PFSK-1 (cell line): ENCODE data around the gene SORBS2.

Source experiments
- FOXP2 ChIP-seq: optimal IDR thresholded peaks from 2 replicates; pipeline ENCODE3; 2011; ENCODE audit warnings: borderline replicate concordance, control low read depth, inconsistent platforms; ENCODE audit not compliant: insufficient read depth; ENCODE audit errors: extremely low read length, extremely low read depth
- POLR2AphosphoS5 ChIP-seq: IDR thresholded peaks from 2 replicates; pipeline ENCODE4 v1.6.1; 2012; ENCODE audit warnings: low read depth, mild to moderate bottlenecking, control low read depth, low read length, moderate library complexity
- REST ChIP-seq, 2 experiments: IDR thresholded peaks; 2 replicates each; pipeline versions ENCODE4 v1.6.1 to v1.8.0; 2011 to 2012; ENCODE audit warnings: low read depth in 2 of 2, low read length in 2 of 2, control low read depth in 1 of 2, inconsistent platforms in 1 of 2, mild to moderate bottlenecking in 1 of 2, moderate library complexity in 1 of 2; ENCODE audit not compliant: insufficient read depth in 1 of 2
- TAF1 ChIP-seq: IDR thresholded peaks from 2 replicates; pipeline ENCODE4 v1.6.1; 2012; ENCODE audit warnings: low read length, control low read depth, borderline replicate concordance; ENCODE audit not compliant: insufficient read depth

GRCh38 chr4:185834778-185835177 lies 22.8 kb upstream of the SORBS2 start:
- TF ChIP-seq FOXP2 (no peak), POLR2AphosphoS5 (no peak), TAF1 (no peak), REST (IDR thresholded peaks at IDR 0.05; ENCODE audit: insufficient read depth in 1 of 2, low read depth in 2 of 2, low read length in 2 of 2) (no peak)
